Measurements from ENCODE around the gene IFRD1.

GRCh38 chr7:112410092-112410491 lies 40.2 kb upstream of the IFRD1 start:
- TF ChIP-seq CTCF (IDR thresholded peaks at IDR 0.05), result no peak
- no peak for TF ChIP-seq POLR2AphosphoS5 (IDR thresholded peaks at IDR 0.05; ENCODE audit: low read depth, low read length)
- TF ChIP-seq GABPA (IDR thresholded peaks at IDR 0.05; ENCODE audit: low read depth), result no peak
- no peak for TF ChIP-seq EZH2phosphoT487 (IDR thresholded peaks at IDR 0.05; ENCODE audit: borderline replicate concordance, low read depth)
- no peak for TF ChIP-seq REST (IDR thresholded peaks at IDR 0.05; ENCODE audit: low read depth, low read length)
